ENCODE results near the gene DCLK1. TPM values are rescaled to one million over a fixed set of nuclear protein-coding genes. Genes with fewer than 3 reads are reported as not detected.

DCLK1 gene
- total RNA-seq, 1 experiment from 2014 or later = 0.10 TPM

GRCh38 chr13:36142735-36143134 lies 11.6 kb upstream of the DCLK1 start:
- H3K27ac ChIP-seq (ENCODE audit: low read depth, low read length) = no peak overlapping the region
- CTCF ChIA-PET = no interaction called here
- no peak overlapping the region for H3K4me3 ChIP-seq (replicated peaks in 1 of 2; ENCODE audit: low read depth in 1 of 2, low read length in 2 of 2)
- no peaks in the 10 kb centered on the region for H3K27me3 ChIP-seq (ENCODE audit: insufficient read depth, low read length)
- H3K36me3 ChIP-seq (ENCODE audit: control insufficient read depth in 1 of 2, insufficient read depth in 2 of 2, low read length in 2 of 2) = no peaks in the 10 kb centered on the region
- no peak for TF ChIP-seq FOSL1 (IDR thresholded peaks at IDR 0.05; ENCODE audit: low read depth)
- TF ChIP-seq EZH2 (IDR thresholded peaks at IDR 0.05) = no peak
- TF ChIP-seq SRF (IDR thresholded peaks at IDR 0.05; ENCODE audit: low read depth) = no peak
- no peak for TF ChIP-seq ZFX (IDR thresholded peaks at IDR 0.05)
- no peak for TF ChIP-seq POLR2AphosphoS5 (IDR thresholded peaks at IDR 0.05; ENCODE audit: low read depth, low read length)
- no peak for TF ChIP-seq CBX3 (IDR thresholded peaks at IDR 0.05; ENCODE audit: low read depth)
- no peak for TF ChIP-seq REST (IDR thresholded peaks at IDR 0.05; ENCODE audit: low read depth)
- no peak for TF ChIP-seq JUND (IDR thresholded peaks at IDR 0.05)
- TF ChIP-seq ELF1 (IDR thresholded peaks at IDR 0.05; ENCODE audit: borderline replicate concordance, low read depth) = no peak
- no peak for TF ChIP-seq EZH2phosphoT487 (IDR thresholded peaks at IDR 0.05; ENCODE audit: borderline replicate concordance)
- TF ChIP-seq ZBTB33 (IDR thresholded peaks at IDR 0.05; ENCODE audit: extremely low read depth, insufficient replicate concordance, low read length) = no peak
- no peak for TF ChIP-seq RAD21 (IDR thresholded peaks at IDR 0.05; ENCODE audit: low read depth)
- no peak for TF ChIP-seq CTCF (IDR thresholded peaks at IDR 0.05 in 2 of 3, conservative IDR thresholded peaks at IDR 0.05 in 1 of 3; ENCODE audit: borderline replicate concordance in 1 of 3, insufficient read depth in 1 of 3, low read depth in 2 of 3, low read length in 2 of 3)
- DNase-seq (ENCODE audit: low read depth, low spot score) (no peak), ATAC-seq (no peak)
- intact Hi-C loops (cut with micrococcal nuclease) = no loop called here
- no TSS peak for BruUV-seq (replicated peaks)
- H3K79me2 ChIP-seq (ENCODE audit: insufficient read depth, low read length) = no peaks in the 10 kb centered on the region
- H3K4me1 ChIP-seq (ENCODE audit: control insufficient read depth in 1 of 2, insufficient read depth in 2 of 2, low read length in 2 of 2) = no peaks in the 10 kb centered on the region
- no peak overlapping the region for H2AFZ ChIP-seq (ENCODE audit: low read depth, low read length, poor library complexity, severe bottlenecking)
- H4K20me1 ChIP-seq (ENCODE audit: insufficient read depth) = no peaks in the 10 kb centered on the region
- no peak overlapping the region for H3K9ac ChIP-seq (ENCODE audit: low read length)
- POLR2A ChIA-PET = no interaction called here
- no peaks in the 10 kb centered on the region for H3K9me2 ChIP-seq (ENCODE audit: insufficient read depth)
- H3K4me2 ChIP-seq (ENCODE audit: low read length) = no peak overlapping the region
- H3K9me3 ChIP-seq (ENCODE audit: control insufficient read depth in 1 of 2, insufficient read depth in 1 of 2, low read depth in 1 of 2, low read length in 2 of 2) = peaks cover 13 to 15% of the 10 kb centered on the region in 2 experiments; a peak in 2 of 4 replicates
- RAD21 ChIA-PET (ENCODE audit: low non-redundant PET in 1 of 2, low total read pairs in 2 of 2, uncharacterized antibody in 2 of 2, unreplicated experiment in 2 of 2) = no interaction called here
